K562 (cell line): Measurements from ENCODE around the gene EPO. TPM values are rescaled to one million over a fixed set of nuclear protein-coding genes. Genes with fewer than 3 reads are reported as not detected.
A peak's percentile ranks its signal among the peaks of the same experiment; 100 is the strongest.

Experiments
- BCLAF1 ChIP-seq, 2 experiments: fragments of 450-650 bp in 1 of 2; IDR thresholded peaks; 2 replicates each; pipeline ENCODE4 v1.6.1; 2011 to 2017; ENCODE audit warnings: low read depth in 2 of 2, antibody characterized with exemption in 1 of 2, borderline replicate concordance in 1 of 2, low read length in 1 of 2, mild to moderate bottlenecking in 1 of 2, mixed read lengths in 1 of 2; ENCODE audit not compliant: control insufficient read depth in 1 of 2
- CHAMP1 ChIP-seq: fragments of 450-650 bp; IDR thresholded peaks from 2 replicates; pipeline ENCODE4 v1.6.1; 2016; ENCODE audit warnings: mild to moderate bottlenecking
- ELK3 ChIP-seq: fragments of 450-650 bp; formaldehyde crosslinking; IDR thresholded peaks from 2 replicates; pipeline ENCODE4 v1.4.0; 2020; ENCODE audit warnings: mild to moderate bottlenecking
- FUS ChIP-seq: fragments of 200-400 bp; formaldehyde crosslinking; optimal IDR thresholded peaks from 2 replicates; pipeline ENCODE3; 2017; ENCODE audit warnings: low read depth, low read length
- HDAC8 ChIP-seq: fragments of 450-650 bp; IDR thresholded peaks from 2 replicates; pipeline ENCODE4 v1.6.1; 2016; ENCODE audit warnings: mild to moderate bottlenecking, missing genetic modification characterization, moderate library complexity, missing compliant biosample characterization
- MYC ChIP-seq, 2 experiments: fragments of 250-450 bp in 1 of 2; sonication (Bioruptor Pico) in 1 of 2; IDR thresholded peaks; 2 replicates each; pipeline versions ENCODE4 v1.5.1 to v1.6.1; 2012 to 2021; ENCODE audit warnings: low read depth in 2 of 2, borderline replicate concordance in 1 of 2, improper control_type of control experiment in 1 of 2, low read length in 1 of 2, mild to moderate bottlenecking in 1 of 2, moderate library complexity in 1 of 2
- NKRF ChIP-seq: fragments of 450-650 bp; IDR thresholded peaks from 2 replicates; pipeline ENCODE4 v1.6.1; 2016; ENCODE audit warnings: borderline replicate concordance
- PPARD ChIP-seq: fragments of 250-450 bp; sonication (Bioruptor Pico); IDR thresholded peaks from 2 replicates; pipeline ENCODE4 v1.8.0; 2022; ENCODE audit warnings: inconsistent platforms, mild to moderate bottlenecking, moderate library complexity
- RCOR1 ChIP-seq, 2 experiments: IDR thresholded peaks; 2 replicates each; pipeline ENCODE4 v1.6.1; 2012; ENCODE audit warnings: low read depth in 2 of 2, low read length in 2 of 2, borderline replicate concordance in 1 of 2, improper control_type of control experiment in 1 of 2
- SP1 ChIP-seq: sonication (generic); formaldehyde crosslinking; IDR thresholded peaks from 2 replicates; pipeline ENCODE4 v1.8.1; 2022; ENCODE audit warnings: mild to moderate bottlenecking, missing genetic modification reagents
- SREBF2 ChIP-seq: sonication (generic); formaldehyde crosslinking; IDR thresholded peaks from 2 replicates; pipeline ENCODE4 v1.4.0; 2020; ENCODE audit warnings: mild to moderate bottlenecking, missing genetic modification reagents
- SRF ChIP-seq, 2 experiments: fragments of 250-450, 450-650 bp in 1 of 2; sonication (Bioruptor Pico) in 1 of 2; sonication (generic) in 1 of 2; formaldehyde crosslinking; IDR thresholded peaks; 2 replicates each; pipeline versions ENCODE4 v1.5.0 to v1.5.1; 2020 to 2022; ENCODE audit warnings: mild to moderate bottlenecking in 1 of 2, missing genetic modification reagents in 1 of 2
- TRIM24 ChIP-seq, 2 experiments: fragments of 450-650 bp; IDR thresholded peaks; 2 replicates each; pipeline ENCODE4 v1.6.1; 2016
- ZBTB9 ChIP-seq: fragments of 450-650 bp; formaldehyde crosslinking; IDR thresholded peaks from 2 replicates; pipeline ENCODE4 v1.4.0; 2020; ENCODE audit warnings: mild to moderate bottlenecking, moderate library complexity
- ZKSCAN1 ChIP-seq: fragments of 150-350 bp; IDR thresholded peaks from 2 replicates; pipeline ENCODE4 v1.6.1; 2016; ENCODE audit warnings: low read depth, low read length
- ZNF263 ChIP-seq: sonication (generic); formaldehyde crosslinking; IDR thresholded peaks from 2 replicates; pipeline ENCODE4 v1.8.0; 2022; ENCODE audit warnings: mild to moderate bottlenecking, missing genetic modification reagents, borderline replicate concordance
- ZNF77 ChIP-seq: fragments of 250-450 bp; sonication (Bioruptor Pico); IDR thresholded peaks from 2 replicates; pipeline ENCODE4 v1.5.0; 2020
- polyA plus RNA-seq, 8 experiments: library from polyadenylated mRNA; depleted of rRNA in 4 of 8; stranded (reverse) in 5 of 8; unstranded in 3 of 8; fragments of >200 nt; fragmentation: Nextera tagmentation in 2 of 8; fragmentation: Illumina TruSeq in 1 of 8; extraction: Ambion mirVana in 2 of 8; extraction: Trizol in 1 of 8; gene quantifications; 2 replicates each; pipeline versions ENCODE4 v1.2.1 to v1.2.3, GENCODE V29; 2011 to 2014; ENCODE audit warnings: inconsistent platforms in 1 of 8, missing spikeins in 1 of 8
- total RNA-seq, 7 experiments: library from RNA; depleted of rRNA in 6 of 7; stranded (reverse); fragments of >200 nt in 6 of 7; fragmentation: Illumina TruSeq in 2 of 7; extraction: Trizol in 2 of 7; gene quantifications; 2 replicates each; pipeline versions ENCODE4 v1.2.1 to v1.2.3, GENCODE V29; 2011 to 2021; ENCODE audit warnings: low replicate concordance in 1 of 7

Gene EPO
- total and polyA plus RNA-seq, 9 of the 15 experiments (the other 6 are each of a cell fraction or from before 2014, with no cell fraction given): 0.06 to 0.41 (median 0.07) TPM; not detected in 6

- TF ChIP-seq RCOR1 (IDR thresholded peaks at IDR 0.05; ENCODE audit: borderline replicate concordance in 1 of 2, low read depth in 2 of 2, low read length in 2 of 2): peak in 1 of 2 experiments; percentile 49; a peak in 1 of 4 replicates
- no peak for TF ChIP-seq ZBTB9
- no peak for TF ChIP-seq FUS
- TF ChIP-seq ZNF77 (CRISPR knock-in tag): no peak
- no peak for TF ChIP-seq CHAMP1
- no peak for TF ChIP-seq SRF (CRISPR knock-in tag; IDR thresholded peaks at IDR 0.05)
- TF ChIP-seq BCLAF1 (IDR thresholded peaks at IDR 0.05; ENCODE audit: borderline replicate concordance in 1 of 2, control insufficient read depth in 1 of 2, low read depth in 2 of 2, low read length in 1 of 2): no peak
- no peak for TF ChIP-seq PPARD
- TF ChIP-seq HDAC8 (tag): no peak
- TF ChIP-seq ELK3 (CRISPR knock-in tag): no peak
- no peak for TF ChIP-seq ZNF263 (CRISPR knock-in tag)
- 0 out of 2 replicates have a peak, but pooled peaks have one; percentile 21 for TF ChIP-seq ZKSCAN1
- no peak for TF ChIP-seq NKRF
- TF ChIP-seq MYC (IDR thresholded peaks at IDR 0.05; ENCODE audit: low read depth, low read length): peak; percentile 54; the same call in 1 of the 2 replicates
- no peak for TF ChIP-seq MYC (CRISPR knock-in tag; IDR thresholded peaks at IDR 0.05; ENCODE audit: borderline replicate concordance, low read depth)
- no peak for TF ChIP-seq SREBF2 (CRISPR knock-in tag)
- no peak for TF ChIP-seq SP1
- no peak for TF ChIP-seq TRIM24 (IDR thresholded peaks at IDR 0.05)
Observed at GRCh38 chr7:100694098-100694745, 26.0 kb upstream of the EPO start, which contains the start of gene GIGYF1 (continued).
